Activated naive CD8-positive, alpha-beta T cell treated with anti-CD3 and anti-CD28 coated beads, Interleukin-2, amount 10 ng/mL, durations not matched to agents 7 days and 5 days (primary cell): ENCODE results near the gene GOSR1. TPM values are rescaled to one million over a fixed set of nuclear protein-coding genes. Genes with fewer than 3 reads are reported as not detected.
A peak's percentile ranks its signal among the peaks of the same experiment; 100 is the strongest.
"Not testable (repeated sequence)": the region's sequence is repeated elsewhere in the genome, so short reads cannot be mapped to it uniquely, and the experiment has no call there.

ENCODE experiments used
- ATAC-seq: fragments of 150-1000 bp; cut with Tn5 transposase; one replicate; pipeline ENCODE4 v1.10.0; 2021; ENCODE audit warnings: low read depth, moderate library complexity
- POLR2A ChIA-PET: fragments of 350-600 bp; sonication (Branson Sonifier 250); formaldehyde crosslinking; loops from one replicate; lab custom pipeline; 2021; ENCODE audit warnings: antibody characterized with exemption; lab: Charles Lee
- DNase-seq: peaks from one replicate; pipeline ENCODE4 v3.0.0; 2021
- H3K27ac Mint-ChIP-seq: one replicate; pipeline ENCODE4 v1.8.0; 2022; ENCODE audit warnings: mild to moderate bottlenecking, mixed read lengths
- H3K27me3 Mint-ChIP-seq: one replicate; pipeline ENCODE4 v1.8.0; 2022; ENCODE audit warnings: mild to moderate bottlenecking, moderate library complexity, mixed read lengths
- H3K36me3 Mint-ChIP-seq: one replicate; pipeline ENCODE4 v1.8.0; 2021; ENCODE audit warnings: mild to moderate bottlenecking, mixed read lengths
- H3K4me1 Mint-ChIP-seq: one replicate; pipeline ENCODE4 v1.8.0; 2021; ENCODE audit warnings: mixed read lengths
- H3K4me3 Mint-ChIP-seq: one replicate; pipeline ENCODE4 v1.8.0; 2022; ENCODE audit warnings: mild to moderate bottlenecking, moderate library complexity, mixed read lengths
- H3K9me3 Mint-ChIP-seq: one replicate; pipeline ENCODE4 v1.8.0; 2021; ENCODE audit warnings: mixed read lengths
- total RNA-seq, 2 experiments: library from RNA; stranded (reverse); gene quantifications; one replicate each; pipeline ENCODE4 v1.2.3, GENCODE V29; 2021

Gene GOSR1
- total RNA-seq, 2 experiments from 2014 or later: 44.8 to 46.8 TPM

- DNase-seq, H3K27me3 Mint-ChIP-seq, H3K4me3 Mint-ChIP-seq, ATAC-seq, H3K36me3 Mint-ChIP-seq, H3K4me1 Mint-ChIP-seq, H3K9me3 Mint-ChIP-seq, POLR2A ChIA-PET, H3K27ac Mint-ChIP-seq: not testable (repeated sequence)
These were observed 60.5 kb downstream of the GOSR1 start for GRCh38 chr17:30537667-30538066.

GRCh38 chr17:30541802-30542201 is 64.6 kb downstream of the GOSR1 start:
- POLR2A ChIA-PET: no interaction called here
- no peaks in the 10 kb centered on the region for H3K36me3 Mint-ChIP-seq
- no peak for DNase-seq
- H3K4me3 Mint-ChIP-seq: no peak overlapping the region
- H3K4me1 Mint-ChIP-seq: no peaks in the 10 kb centered on the region
- ATAC-seq: no peak
- H3K9me3 Mint-ChIP-seq: no peaks in the 10 kb centered on the region
- H3K27ac Mint-ChIP-seq: no peak overlapping the region
- H3K27me3 Mint-ChIP-seq: no peaks in the 10 kb centered on the region

- no peak overlapping the region for H3K27ac Mint-ChIP-seq
- no peak overlapping the region for H3K4me3 Mint-ChIP-seq
- no peaks in the 10 kb centered on the region for H3K36me3 Mint-ChIP-seq
- POLR2A ChIA-PET: no interaction called here
- H3K4me1 Mint-ChIP-seq: no peaks in the 10 kb centered on the region
- no peaks in the 10 kb centered on the region for H3K27me3 Mint-ChIP-seq
- DNase-seq (no peak), ATAC-seq (no peak)
- H3K9me3 Mint-ChIP-seq: no peaks in the 10 kb centered on the region
These were observed 66.2 kb downstream of the GOSR1 start for GRCh38 chr17:30543456-30543855.

- ATAC-seq (no peak), DNase-seq (no peak)
- POLR2A ChIA-PET: no interaction called here
- Mint-ChIP-seq H3K27ac (no peak overlapping the region), H3K4me3 (no peak overlapping the region), H3K27me3 (no peaks in the 10 kb centered on the region), H3K4me1 (no peaks in the 10 kb centered on the region), H3K9me3 (no peaks in the 10 kb centered on the region), H3K36me3 (no peaks in the 10 kb centered on the region)
These were observed 67.8 kb downstream of the GOSR1 start for GRCh38 chr17:30545024-30545423.

GRCh38 chr17:30547778-30548573 is 70.8 kb downstream of the GOSR1 start:
- no peaks in the 10 kb centered on the region for H3K27me3 Mint-ChIP-seq
- DNase-seq (peak; percentile 17), ATAC-seq (no peak)
- no peaks in the 10 kb centered on the region for H3K36me3 Mint-ChIP-seq
- H3K9me3 Mint-ChIP-seq: no peaks in the 10 kb centered on the region
- POLR2A ChIA-PET: no interaction called here
- peaks cover 8% of the 10 kb centered on the region for H3K4me1 Mint-ChIP-seq
- H3K4me3 Mint-ChIP-seq: no peak overlapping the region
- H3K27ac Mint-ChIP-seq: no peak overlapping the region

GRCh38 chr17:30549181-30549580 is 72.0 kb downstream of the GOSR1 start:
- H3K4me3 Mint-ChIP-seq, H3K36me3 Mint-ChIP-seq, ATAC-seq, H3K9me3 Mint-ChIP-seq, H3K27ac Mint-ChIP-seq, H3K4me1 Mint-ChIP-seq, H3K27me3 Mint-ChIP-seq, DNase-seq, POLR2A ChIA-PET: not testable (repeated sequence)

GRCh38 chr17:30549864-30550511 is 72.8 kb downstream of the GOSR1 start:
- no peak for ATAC-seq
- Mint-ChIP-seq H3K9me3 (no peaks in the 10 kb centered on the region), H3K27me3 (peaks cover 2% of the 10 kb centered on the region), H3K4me3 (no peak overlapping the region), H3K4me1 (peaks cover 8% of the 10 kb centered on the region), H3K36me3 (no peaks in the 10 kb centered on the region), H3K27ac (no peak overlapping the region)
- DNase-seq: no peak
- POLR2A ChIA-PET: no interaction called here

- peak; percentile 28 for DNase-seq
- ATAC-seq: peak; percentile 36
- H3K4me3 Mint-ChIP-seq: no peak overlapping the region
- H3K27me3 Mint-ChIP-seq: peaks cover 2% of the 10 kb centered on the region
- no peaks in the 10 kb centered on the region for H3K36me3 Mint-ChIP-seq
- POLR2A ChIA-PET: no interaction called here
- peaks cover 8% of the 10 kb centered on the region for H3K4me1 Mint-ChIP-seq
- H3K27ac Mint-ChIP-seq: no peak overlapping the region
- no peaks in the 10 kb centered on the region for H3K9me3 Mint-ChIP-seq
These were observed 73.5 kb downstream of the GOSR1 start for GRCh38 chr17:30550512-30551273.

- not testable (repeated sequence) for ATAC-seq
These were observed 74.2 kb downstream of the GOSR1 start for GRCh38 chr17:30551274-30551995.

GRCh38 chr17:30551996-30552339 is 74.8 kb downstream of the GOSR1 start:
- POLR2A ChIA-PET: no interaction called here
- no peak overlapping the region for H3K4me3 Mint-ChIP-seq
- no peaks in the 10 kb centered on the region for H3K9me3 Mint-ChIP-seq
- ATAC-seq (no peak), DNase-seq (peak; percentile 19)
- peaks cover 2% of the 10 kb centered on the region for H3K27me3 Mint-ChIP-seq
- H3K27ac Mint-ChIP-seq: no peak overlapping the region
- peaks cover 8% of the 10 kb centered on the region for H3K4me1 Mint-ChIP-seq
- no peaks in the 10 kb centered on the region for H3K36me3 Mint-ChIP-seq

More at GRCh38 chr17:30551274-30551995, 74.2 kb downstream of the GOSR1 start:
- H3K4me1 Mint-ChIP-seq, H3K36me3 Mint-ChIP-seq, H3K27me3 Mint-ChIP-seq, H3K4me3 Mint-ChIP-seq, H3K9me3 Mint-ChIP-seq, DNase-seq, POLR2A ChIA-PET: not testable (repeated sequence)
- peak overlapping the region; percentile 40 for H3K27ac Mint-ChIP-seq

- Mint-ChIP-seq H3K4me1 (peaks cover 11% of the 10 kb centered on the region), H3K36me3 (no peaks in the 10 kb centered on the region), H3K9me3 (no peaks in the 10 kb centered on the region), H3K27ac (no peak overlapping the region), H3K4me3 (no peak overlapping the region), H3K27me3 (peaks cover 2% of the 10 kb centered on the region)
- POLR2A ChIA-PET: no interaction called here
- DNase-seq (no peak), ATAC-seq (no peak)
These were observed 75.9 kb downstream of the GOSR1 start for GRCh38 chr17:30552994-30553566.

GRCh38 chr17:30553823-30554440 is 76.7 kb downstream of the GOSR1 start:
- H3K9me3 Mint-ChIP-seq, H3K36me3 Mint-ChIP-seq, H3K27ac Mint-ChIP-seq, DNase-seq, H3K4me3 Mint-ChIP-seq, ATAC-seq, H3K27me3 Mint-ChIP-seq, POLR2A ChIA-PET: not testable (repeated sequence)
- peaks cover 11% of the 10 kb centered on the region for H3K4me1 Mint-ChIP-seq
